Astrocyte (in vitro differentiated cells and primary cell): Measurements from ENCODE around the gene TNRC6C. TPM values are rescaled to one million over a fixed set of nuclear protein-coding genes. Genes with fewer than 3 reads are reported as not detected.

Source experiments
- DNase-seq: peaks from one replicate; pipeline ENCODE4 v3.0.0-alpha.2; 2010; ENCODE audit warnings: low read depth
- FAIRE-seq: peaks from 2 replicates; lab custom pipeline; 2011; peaks lifted over from hg19 to GRCh38; lab: Jason Lieb, UNC
- H2AFZ ChIP-seq: 2 replicates; pipeline ENCODE4 v1.6.0; 2012; ENCODE audit warnings: low read depth, low read length, inconsistent platforms
- H3K27ac ChIP-seq: 2 replicates; pipeline ENCODE4 v1.5.1; 2011; ENCODE audit warnings: low read depth, low read length, inconsistent platforms
- H3K27me3 ChIP-seq: 2 replicates; pipeline ENCODE4 v1.6.0; 2011; ENCODE audit warnings: low read length, inconsistent platforms; ENCODE audit not compliant: insufficient read depth
- H3K36me3 ChIP-seq: 2 replicates; pipeline ENCODE4 v1.5.1; 2011; ENCODE audit warnings: low read length, inconsistent platforms; ENCODE audit not compliant: insufficient read depth
- H3K4me1 ChIP-seq: 2 replicates; pipeline ENCODE4 v1.5.1; 2011; ENCODE audit warnings: low read length, inconsistent platforms; ENCODE audit not compliant: insufficient read depth
- H3K4me2 ChIP-seq: 2 replicates; pipeline ENCODE4 v1.6.0; 2012; ENCODE audit warnings: low read length, inconsistent platforms
- H3K4me3 ChIP-seq: 2 replicates; pipeline ENCODE4 v1.5.1; 2011; ENCODE audit warnings: low read depth, mild to moderate bottlenecking, low read length, inconsistent platforms; ENCODE audit not compliant: insufficient read depth
- H3K79me2 ChIP-seq: 2 replicates; pipeline ENCODE4 v1.6.0; 2012; ENCODE audit warnings: mild to moderate bottlenecking, low read length, inconsistent platforms; ENCODE audit not compliant: insufficient read depth
- H3K9ac ChIP-seq: 2 replicates; pipeline ENCODE4 v1.6.0; 2012; ENCODE audit warnings: mild to moderate bottlenecking, low read length, inconsistent platforms
- H3K9me3 ChIP-seq: 2 replicates; pipeline ENCODE4 v1.5.1; 2012; ENCODE audit warnings: low read depth, mild to moderate bottlenecking, low read length, inconsistent platforms; ENCODE audit not compliant: insufficient read depth
- H4K20me1 ChIP-seq: 2 replicates; pipeline ENCODE4 v1.6.0; 2012; ENCODE audit warnings: low read length, inconsistent platforms; ENCODE audit not compliant: insufficient read depth
- H3K27ac Mint-ChIP-seq: one replicate; pipeline ENCODE4 v1.8.0; 2021; ENCODE audit warnings: mild to moderate bottlenecking, mixed read lengths; ENCODE audit not compliant: unreplicated experiment
- H3K27me3 Mint-ChIP-seq: one replicate; pipeline ENCODE4 v1.8.0; 2021; ENCODE audit warnings: low read depth, mixed read lengths; ENCODE audit not compliant: unreplicated experiment
- H3K36me3 Mint-ChIP-seq: one replicate; pipeline ENCODE4 v1.8.0; 2021; ENCODE audit warnings: low read depth, mixed read lengths; ENCODE audit not compliant: unreplicated experiment
- H3K4me1 Mint-ChIP-seq: one replicate; pipeline ENCODE4 v1.8.0; 2021; ENCODE audit warnings: low read depth, mixed read lengths; ENCODE audit not compliant: unreplicated experiment
- H3K4me3 Mint-ChIP-seq: one replicate; pipeline ENCODE4 v1.8.0; 2021; ENCODE audit warnings: mild to moderate bottlenecking, moderate library complexity, mixed read lengths; ENCODE audit not compliant: unreplicated experiment
- H3K9me3 Mint-ChIP-seq: one replicate; pipeline ENCODE4 v1.8.0; 2021; ENCODE audit warnings: mild to moderate bottlenecking, mixed read lengths; ENCODE audit not compliant: unreplicated experiment
- CTCF ChIP-seq: IDR thresholded peaks from 2 replicates; pipeline ENCODE4 v1.5.1; 2011; ENCODE audit warnings: low read depth, mild to moderate bottlenecking, inconsistent platforms, low read length, moderate library complexity; ENCODE audit not compliant: insufficient read depth
- EZH2 ChIP-seq: IDR thresholded peaks from 2 replicates; pipeline ENCODE4 v1.6.1; 2012; ENCODE audit warnings: mild to moderate bottlenecking, low read length, inconsistent platforms; ENCODE audit not compliant: insufficient read depth
- total RNA-seq: library from RNA; stranded (reverse); gene quantifications from 2 replicates; pipeline ENCODE4 v1.2.1, GENCODE V29; 2021

TNRC6C gene
- total RNA-seq, 1 donor from 2014 or later = 7.3 TPM

GRCh38 chr17:78044280-78044835 lies 85.9 kb downstream of the TNRC6C start:
- Histone ChIP-seq H3K79me2 (peaks cover 7% of the 10 kb centered on the region), H2AFZ (no peak overlapping the region), H3K9me3 (no peaks in the 10 kb centered on the region), H3K27me3 (no peaks in the 10 kb centered on the region), H3K4me2 (no peak overlapping the region), H3K27ac (no peak overlapping the region), H4K20me1 (no peaks in the 10 kb centered on the region), H3K9ac (no peak overlapping the region), H3K36me3 (peaks cover 2% of the 10 kb centered on the region), H3K4me3 (no peak overlapping the region), H3K4me1 (peaks cover 7% of the 10 kb centered on the region)
- Mint-ChIP-seq H3K27ac (no peak overlapping the region), H3K36me3 (peaks cover 7% of the 10 kb centered on the region), H3K4me3 (no peak overlapping the region), H3K9me3 (peaks cover 1% of the 10 kb centered on the region), H3K27me3 (no peaks in the 10 kb centered on the region), H3K4me1 (no peaks in the 10 kb centered on the region)
- TF ChIP-seq EZH2 (no peak), CTCF (no peak)
- no peak for DNase-seq
- no peak for FAIRE-seq

GRCh38 chr17:78045316-78045715 lies 86.8 kb downstream of the TNRC6C start:
- TF ChIP-seq EZH2 = no peak
- no peak for TF ChIP-seq CTCF
- Histone ChIP-seq H3K27me3 (no peaks in the 10 kb centered on the region), H3K4me1 (peaks cover 7% of the 10 kb centered on the region), H3K4me2 (no peak overlapping the region), H4K20me1 (no peaks in the 10 kb centered on the region), H3K36me3 (peaks cover 9% of the 10 kb centered on the region), H3K9ac (no peak overlapping the region), H3K9me3 (no peaks in the 10 kb centered on the region), H2AFZ (no peak overlapping the region), H3K79me2 (peaks cover 7% of the 10 kb centered on the region), H3K27ac (no peak overlapping the region), H3K4me3 (no peak overlapping the region)
- peaks cover 4% of the 10 kb centered on the region for H3K9me3 Mint-ChIP-seq
- no peaks in the 10 kb centered on the region for H3K27me3 Mint-ChIP-seq
- no peak overlapping the region for H3K27ac Mint-ChIP-seq
- no peaks in the 10 kb centered on the region for H3K4me1 Mint-ChIP-seq
- FAIRE-seq (no peak), DNase-seq (no peak)
- peaks cover 16% of the 10 kb centered on the region for H3K36me3 Mint-ChIP-seq
- H3K4me3 Mint-ChIP-seq = no peak overlapping the region

- Mint-ChIP-seq H3K4me3 (no peak overlapping the region), H3K27ac (no peak overlapping the region), H3K27me3 (no peaks in the 10 kb centered on the region), H3K4me1 (no peaks in the 10 kb centered on the region), H3K36me3 (peaks cover 20% of the 10 kb centered on the region), H3K9me3 (peaks cover 4% of the 10 kb centered on the region)
- no peak for TF ChIP-seq CTCF
- Histone ChIP-seq H3K79me2 (peaks cover 7% of the 10 kb centered on the region), H3K4me2 (no peak overlapping the region), H3K36me3 (peaks cover 12% of the 10 kb centered on the region), H3K27ac (no peak overlapping the region), H3K4me3 (no peak overlapping the region), H3K27me3 (no peaks in the 10 kb centered on the region), H2AFZ (no peak overlapping the region), H3K4me1 (no peaks in the 10 kb centered on the region), H3K9ac (no peak overlapping the region), H4K20me1 (no peaks in the 10 kb centered on the region), H3K9me3 (no peaks in the 10 kb centered on the region)
- no peak for DNase-seq
- FAIRE-seq = no peak
Observed at GRCh38 chr17:78046923-78047322, 88.4 kb downstream of the TNRC6C start.
